Right cardiac atrium (tissue), 5 donors: ENCODE data around the gene E2F7. TPM values are rescaled to one million over a fixed set of nuclear protein-coding genes. Genes with fewer than 3 reads are reported as not detected.
"Not testable (repeated sequence)": the region's sequence is repeated elsewhere in the genome, so short reads cannot be mapped to it uniquely, and the experiment has no call there.

ENCODE experiments used
- ATAC-seq, 2 donors: fragments of 200-7000 bp; cut with Tn5 transposase; one replicate each; pipeline versions ENCODE4 v1.8.0 to v1.9.1; 2020; ENCODE audit warnings: moderate library complexity in 2 of 2, mild to moderate bottlenecking in 1 of 2
- DNase-seq, 3 donors: peaks; one replicate each; pipeline ENCODE4 v3.0.0-alpha.2; 2020
- H3K27ac ChIP-seq: one replicate; pipeline ENCODE4 v1.5.1; 2013; ENCODE audit warnings: mild to moderate bottlenecking, low read length, control low read depth, moderate library complexity
- H3K27me3 ChIP-seq: one replicate; pipeline ENCODE4 v1.6.1; 2013; ENCODE audit not compliant: control insufficient read depth, insufficient read depth
- H3K4me1 ChIP-seq: one replicate; pipeline ENCODE4 v1.6.1; 2013; ENCODE audit warnings: low read length; ENCODE audit not compliant: control insufficient read depth, insufficient read depth
- H3K4me3 ChIP-seq: one replicate; pipeline ENCODE4 v1.5.1; 2013; ENCODE audit warnings: low read length, control low read depth
- H3K9me3 ChIP-seq: one replicate; pipeline ENCODE4 v1.6.1; 2013; ENCODE audit warnings: low read length; ENCODE audit not compliant: control insufficient read depth
- WGBS: extraction: QIAGEN DNeasy Blood & Tissue Kit; methylation state at CpG from one replicate; pipeline ENCODE4 v1.1.7; 2013; 5-methylcytosine and 5-hydroxymethylcytosine counted together
- intact Hi-C, 4 donors: fragments of 100-400 bp; cut with DNase I; formaldehyde crosslinking; loops; one replicate each; pipeline versions ENCODE4 v1.11.0 to v1.14.0; 2022 to 2023
- long read RNA-seq, 4 donors: library from polyadenylated mRNA; unstranded; transcript quantifications; one replicate each; pipeline ENCODE4 v2.0.0, GENCODE V29; 2020 to 2021
- polyA plus RNA-seq: library from polyadenylated mRNA; stranded (reverse); fragments of 200-250 nt; gene quantifications from one replicate; pipeline ENCODE4 v1.2.3, GENCODE V29; 2013
- total RNA-seq, 4 donors: library from RNA; stranded (reverse); fragmentation: NEBNext Ultra II Directional; extraction: Animal tissue kit (Norgen Biotek cat#: 25700); gene quantifications; one replicate each; pipeline ENCODE4 v1.2.1, GENCODE V29; 2021
- donor health status: healthy with polysubstance abuse.
- donor health status: DM: no; HTN: yes; CAD: no.
- donor health status: DM: no; HTN: no; CAD: no.
- donor health status: DM: no; HTN: yes; CAD: no; lungs with severe emphysema.
- donor health status: DM: yes; HTN: yes; CAD: no.

The E2F7 gene
- total RNA-seq: under 1 TPM; 0.24 to 0.94 (median 0.39) TPM
- 0.09 TPM for polyA plus RNA-seq
- long read RNA-seq, donor 1, partial matches to known transcripts: 1 of 1 reads
- long read RNA-seq, donor 1, other reads (novel, unspliced or antisense): 0 of 1 reads
- long read RNA-seq, donor 2: 0 reads
- long read RNA-seq, donor 3, partial matches to known transcripts: 1 of 1 reads
- long read RNA-seq, donor 3, other reads (novel, unspliced or antisense): 0 of 1 reads
- long read RNA-seq, donor 4: 0 reads

DNA sequence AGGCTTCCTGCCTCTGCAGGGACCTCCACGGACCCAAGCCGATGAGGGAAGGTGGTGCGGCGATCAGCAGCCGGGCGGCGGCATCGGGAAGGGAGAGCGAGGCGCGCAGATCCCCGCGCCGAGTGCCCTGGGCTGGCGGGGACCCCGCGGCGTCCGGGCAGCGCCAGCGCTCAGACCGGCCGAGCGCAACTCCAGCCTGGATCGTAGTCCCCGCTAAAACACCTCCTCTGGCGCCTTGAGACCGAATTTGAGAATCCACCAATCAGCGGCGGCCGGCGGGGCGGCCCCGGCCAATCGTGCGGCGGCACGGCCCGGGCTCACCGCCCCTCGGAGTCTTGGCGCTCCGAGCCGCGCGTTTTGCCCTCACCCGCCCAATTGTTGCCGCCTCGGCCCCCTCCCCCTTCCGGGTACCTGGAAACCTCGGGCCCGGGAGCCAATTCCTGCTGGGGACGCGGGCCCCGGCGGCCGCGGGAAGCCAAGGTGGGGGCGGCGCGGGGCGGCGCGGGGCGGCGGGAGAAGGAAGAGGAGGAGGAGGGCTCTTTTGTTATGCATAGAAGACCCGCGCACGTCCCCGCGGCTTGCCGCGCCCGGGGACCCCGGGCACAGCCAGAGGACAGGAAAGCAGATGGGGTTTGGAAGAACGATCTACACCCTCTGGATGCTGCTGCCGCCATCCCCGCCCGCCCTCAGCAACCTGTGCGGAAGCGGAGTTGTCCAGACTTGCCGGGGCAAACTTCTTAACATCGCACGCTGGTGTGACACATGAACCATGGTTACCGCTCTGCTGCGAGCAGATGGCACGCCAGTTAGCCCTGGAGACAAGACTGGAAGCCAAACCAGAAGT lies at the start of gene E2F7:
TSS of gene E2F7 (minus strand) at position 209 of the 844 bp plus-strand sequence. CDS start 934 bp downstream, outside the sequence.
- Histone ChIP-seq H3K27me3 (no peaks in the 10 kb centered on the region), H3K27ac (no peak within 1 kb of the TSS), H3K4me3 (peak within 1 kb of the TSS; percentile 81), H3K9me3 (no peaks in the 10 kb centered on the region), H3K4me1 (no peaks in the 10 kb centered on the region)
- intact Hi-C loops: no loop called here
- ATAC-seq (peak; percentile 99), DNase-seq (peak; percentile 90 to 94 (median 94))
- WGBS: under 1% methylated on average over 87 of the region's 87 CpGs

- 89% methylated on average over 4 of the region's 4 CpGs for WGBS
- intact Hi-C loops: no loop called here
- H3K27ac ChIP-seq: no peak overlapping the region
- no peak overlapping the region for H3K4me3 ChIP-seq
- H3K27me3 ChIP-seq: no peaks in the 10 kb centered on the region
- ATAC-seq (no peak), DNase-seq (no peak)
- H3K4me1 ChIP-seq: no peaks in the 10 kb centered on the region
- no peaks in the 10 kb centered on the region for H3K9me3 ChIP-seq
Observed at GRCh38 chr12:77113971-77114370, 48.6 kb upstream of the E2F7 start.

- Histone ChIP-seq H3K9me3 (no peaks in the 10 kb centered on the region), H3K27me3 (no peaks in the 10 kb centered on the region), H3K27ac (no peak overlapping the region), H3K4me1 (no peaks in the 10 kb centered on the region), H3K4me3 (no peak overlapping the region)
- ATAC-seq (no peak), DNase-seq (no peak)
- intact Hi-C loops: no loop called here
- 83% methylated on average over 1 of the region's 1 CpG for WGBS
Observed at GRCh38 chr12:77108707-77109106, 43.3 kb upstream of the E2F7 start.

DNA sequence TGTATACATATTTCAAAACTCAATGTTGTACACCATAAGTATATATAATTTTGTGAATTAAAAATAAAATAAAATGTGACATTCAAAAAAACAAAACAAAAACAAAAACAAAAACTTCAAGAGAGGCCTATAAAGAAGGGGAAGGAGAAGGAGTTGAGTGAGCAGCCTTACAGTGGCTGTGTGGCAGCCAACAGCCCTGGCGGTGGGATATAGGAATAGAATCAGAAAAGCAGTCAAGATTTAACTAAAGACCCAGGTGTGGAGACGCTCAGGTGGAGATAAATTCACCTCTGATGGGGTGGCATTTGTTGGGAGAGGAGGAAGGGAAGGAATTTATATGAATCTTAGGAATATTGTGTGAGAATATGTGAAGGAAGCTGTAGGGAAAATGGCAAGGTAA lies 41.8 kb upstream of the E2F7 start:
- no peaks in the 10 kb centered on the region for H3K27me3 ChIP-seq

GRCh38 chr12:77104792-77105191 lies 39.4 kb upstream of the E2F7 start:
- Histone ChIP-seq H3K27ac (no peak overlapping the region), H3K4me1 (no peaks in the 10 kb centered on the region), H3K27me3 (no peaks in the 10 kb centered on the region), H3K9me3 (no peaks in the 10 kb centered on the region), H3K4me3 (no peak overlapping the region)
- ATAC-seq: no peak
- 58% methylated on average over 3 of the region's 3 CpGs for WGBS
- intact Hi-C loops: no loop called here
- no peak for DNase-seq

More for the DNA sequence above, 41.8 kb upstream of the E2F7 start:
- DNase-seq (no peak), ATAC-seq (no peak)
- Histone ChIP-seq H3K4me3 (no peak overlapping the region), H3K27ac (no peak overlapping the region), H3K9me3 (no peaks in the 10 kb centered on the region), H3K4me1 (no peaks in the 10 kb centered on the region)
- 79% methylated on average over 2 of the region's 2 CpGs for WGBS
- intact Hi-C loops: no loop called here

- DNase-seq: no peak
- WGBS: 83% methylated on average over 1 of the region's 1 CpG
- Histone ChIP-seq H3K4me1 (no peaks in the 10 kb centered on the region), H3K27ac (no peak overlapping the region), H3K9me3 (no peaks in the 10 kb centered on the region), H3K27me3 (no peaks in the 10 kb centered on the region), H3K4me3 (no peak overlapping the region)
- intact Hi-C loops: no loop called here
- ATAC-seq: no peak
Observed at GRCh38 chr12:77104286-77104685, 38.9 kb upstream of the E2F7 start.

GRCh38 chr12:77102691-77103090 lies 37.3 kb upstream of the E2F7 start:
- H3K27me3 ChIP-seq: no peaks in the 10 kb centered on the region
- no peak overlapping the region for H3K4me3 ChIP-seq
- no peaks in the 10 kb centered on the region for H3K4me1 ChIP-seq
- no peak overlapping the region for H3K27ac ChIP-seq
- WGBS: 90% methylated on average over 1 of the region's 1 CpG
- no peaks in the 10 kb centered on the region for H3K9me3 ChIP-seq
- no peak for DNase-seq
- ATAC-seq: no peak
- intact Hi-C loops: no loop called here

- DNase-seq (no peak), ATAC-seq (no peak)
- intact Hi-C loops: no loop called here
- no peaks in the 10 kb centered on the region for H3K4me1 ChIP-seq
- H3K9me3 ChIP-seq: no peaks in the 10 kb centered on the region
- no peak overlapping the region for H3K27ac ChIP-seq
- no peak overlapping the region for H3K4me3 ChIP-seq
- H3K27me3 ChIP-seq: no peaks in the 10 kb centered on the region
- 83% methylated on average over 2 of the region's 2 CpGs for WGBS
Observed at GRCh38 chr12:77102123-77102522, 36.8 kb upstream of the E2F7 start.

DNA sequence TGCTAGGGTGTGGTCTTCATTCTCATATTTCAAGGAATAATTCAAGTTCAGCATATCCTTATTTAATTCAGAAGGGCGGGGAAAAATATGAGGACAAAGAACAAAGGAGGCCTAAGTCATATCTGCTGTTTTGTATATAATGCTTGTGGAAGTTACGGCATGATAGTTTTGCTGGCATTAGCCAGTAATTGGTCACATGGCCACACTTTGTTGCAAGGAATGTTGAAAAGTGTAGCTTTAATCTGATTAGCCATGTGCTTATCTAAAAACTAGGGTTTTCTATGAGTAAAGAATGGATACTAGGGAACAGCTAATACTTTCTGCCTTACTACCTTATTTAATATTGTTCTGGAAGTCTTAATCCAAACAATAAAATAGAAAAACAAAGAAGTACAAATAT lies 34.4 kb upstream of the E2F7 start:
- Histone ChIP-seq H3K4me1 (no peaks in the 10 kb centered on the region), H3K27me3 (no peaks in the 10 kb centered on the region), H3K9me3 (no peaks in the 10 kb centered on the region), H3K4me3 (no peak overlapping the region), H3K27ac (no peak overlapping the region)
- intact Hi-C loops: no loop called here
- WGBS: 89% methylated on average over 2 of the region's 2 CpGs
- ATAC-seq (no peak), DNase-seq (no peak)

DNA sequence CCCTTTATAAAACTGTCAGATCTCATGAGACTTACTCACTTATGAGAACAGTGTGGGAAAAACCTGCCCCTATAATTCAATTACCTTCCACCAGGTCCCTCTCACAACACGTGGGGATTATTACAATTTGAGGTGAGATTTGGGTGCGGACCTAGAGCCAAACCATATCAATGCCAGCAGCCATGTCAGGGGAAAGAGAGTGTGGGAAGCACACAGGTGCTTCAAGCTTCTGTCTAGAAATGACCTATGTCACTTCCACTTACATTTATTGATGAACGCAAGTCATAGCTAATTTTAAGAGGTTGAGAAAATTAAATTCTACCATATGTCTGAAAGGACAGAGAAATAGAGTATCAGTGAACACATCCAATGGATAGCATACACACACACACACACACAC lies 32.5 kb upstream of the E2F7 start:
- no peak overlapping the region for H3K4me3 ChIP-seq
- DNase-seq (no peak), ATAC-seq (no peak)
- intact Hi-C loops: no loop called here
- WGBS: 96% methylated on average over 3 of the region's 3 CpGs
- no peak overlapping the region for H3K27ac ChIP-seq
- no peaks in the 10 kb centered on the region for H3K9me3 ChIP-seq
- H3K4me1 ChIP-seq: no peaks in the 10 kb centered on the region
- no peaks in the 10 kb centered on the region for H3K27me3 ChIP-seq

- WGBS: 77% methylated on average over 3 of the region's 3 CpGs
- H3K4me3 ChIP-seq, H3K27ac ChIP-seq, H3K27me3 ChIP-seq, intact Hi-C loops, H3K9me3 ChIP-seq, H3K4me1 ChIP-seq, DNase-seq, ATAC-seq: not testable (repeated sequence)
Observed at GRCh38 chr12:77092227-77092626, 26.9 kb upstream of the E2F7 start.
